GM23338 (cell line): ENCODE measurements around the gene LIMK2. TPM values are rescaled to one million over a fixed set of nuclear protein-coding genes. Genes with fewer than 3 reads are reported as not detected.
"Not testable (repeated sequence)": the region's sequence is repeated elsewhere in the genome, so short reads cannot be mapped to it uniquely, and the experiment has no call there.

Experiments
- ATAC-seq: fragments of 200-7000 bp; cut with Tn5 transposase; 3 replicates; pipeline ENCODE4 v1.9.1; 2020
- DNase-seq: peaks from one replicate; pipeline ENCODE4 v3.0.0-alpha.2; 2015; ENCODE audit warnings: low spot score
- H2AFZ ChIP-seq: fragments of 200-600 bp; sonication (generic); 2 replicates; pipeline ENCODE4 v1.8.0; 2016; ENCODE audit warnings: antibody characterized with exemption, mild to moderate bottlenecking, moderate library complexity
- H3F3A ChIP-seq: fragments of 200-600 bp; sonication (generic); replicated peaks from 2 replicates; pipeline ENCODE4 v1.8.0; 2017; ENCODE audit warnings: antibody characterized with exemption, mixed run types, low read depth
- H3K27ac ChIP-seq: fragments of 200-600 bp; sonication (generic); 2 replicates; pipeline ENCODE4 v1.6.1; 2016; ENCODE audit warnings: low read depth
- H3K27me3 ChIP-seq: fragments of 200-600 bp; sonication (generic); 2 replicates; pipeline ENCODE4 v1.8.0; 2016; ENCODE audit warnings: mild to moderate bottlenecking, mixed run types, moderate library complexity; ENCODE audit not compliant: insufficient read depth
- H3K36me3 ChIP-seq: fragments of 200-600 bp; sonication (generic); 2 replicates; pipeline ENCODE4 v1.8.0; 2016; ENCODE audit warnings: mild to moderate bottlenecking; ENCODE audit not compliant: insufficient read depth
- H3K4me1 ChIP-seq: fragments of 200-600 bp; sonication (generic); 2 replicates; pipeline ENCODE4 v1.8.0; 2016; ENCODE audit warnings: mild to moderate bottlenecking, moderate library complexity; ENCODE audit not compliant: insufficient read depth
- H3K4me2 ChIP-seq: fragments of 200-600 bp; sonication (generic); 2 replicates; pipeline ENCODE4 v1.7.1; 2017; ENCODE audit warnings: mixed run types
- H3K4me3 ChIP-seq: fragments of 200-600 bp; sonication (generic); 2 replicates; pipeline ENCODE4 v1.6.1; 2016; ENCODE audit warnings: mixed run types
- H3K79me2 ChIP-seq: fragments of 200-600 bp; sonication (generic); replicated peaks from 2 replicates; pipeline ENCODE4 v1.8.0; 2017; ENCODE audit warnings: mild to moderate bottlenecking; ENCODE audit not compliant: insufficient read depth
- H3K9me2 ChIP-seq: fragments of 200-600 bp; sonication (generic); 2 replicates; pipeline ENCODE4 v1.8.0; 2017; ENCODE audit not compliant: insufficient read depth
- H4K20me1 ChIP-seq: fragments of 200-600 bp; sonication (generic); replicated peaks from 2 replicates; pipeline ENCODE4 v1.8.0; 2017; ENCODE audit warnings: mild to moderate bottlenecking; ENCODE audit not compliant: insufficient read depth
- H3K27ac Mint-ChIP-seq: 2 replicates; pipeline ENCODE4 v1.8.0; 2020; ENCODE audit warnings: inconsistent platforms, mild to moderate bottlenecking, moderate library complexity, mixed read lengths
- H3K27me3 Mint-ChIP-seq: 3 replicates; pipeline ENCODE4 v1.8.0; 2022; ENCODE audit warnings: low read depth, mild to moderate bottlenecking, moderate library complexity, mixed read lengths, inconsistent platforms; ENCODE audit not compliant: insufficient read depth, poor library complexity
- H3K36me3 Mint-ChIP-seq: 3 replicates; pipeline ENCODE4 v1.8.0; 2021; ENCODE audit warnings: low read depth, mild to moderate bottlenecking, inconsistent platforms, moderate library complexity, mixed read lengths
- H3K4me1 Mint-ChIP-seq: 3 replicates; pipeline ENCODE4 v1.8.0; 2020; ENCODE audit warnings: mild to moderate bottlenecking, inconsistent platforms, mixed read lengths
- H3K4me3 Mint-ChIP-seq: 3 replicates; pipeline ENCODE4 v1.8.0; 2021; ENCODE audit warnings: moderate library complexity, mild to moderate bottlenecking, inconsistent platforms, mixed read lengths
- H3K9me3 Mint-ChIP-seq: 3 replicates; pipeline ENCODE4 v1.8.0; 2020; ENCODE audit warnings: moderate library complexity, mild to moderate bottlenecking, inconsistent platforms, mixed read lengths
- EZH2 ChIP-seq: fragments of 200-600 bp; sonication (generic); IDR thresholded peaks from one replicate; pipeline ENCODE4 v1.8.0; 2017; ENCODE audit warnings: antibody characterized with exemption, mild to moderate bottlenecking, low read depth; ENCODE audit not compliant: unreplicated experiment
- EZH2phosphoT487 ChIP-seq: fragments of 200-600 bp; sonication (generic); IDR thresholded peaks from one replicate; pipeline ENCODE4 v1.8.1; 2018; ENCODE audit warnings: antibody characterized with exemption; ENCODE audit not compliant: unreplicated experiment
- JUNB ChIP-seq: IDR thresholded peaks from one replicate; pipeline ENCODE4 v1.6.1; 2016; ENCODE audit warnings: antibody characterized with exemption; ENCODE audit not compliant: unreplicated experiment
- NANOG ChIP-seq: IDR thresholded peaks from 2 replicates; pipeline ENCODE4 v1.6.1; 2016; ENCODE audit warnings: antibody characterized with exemption, borderline replicate concordance
- POLR2AphosphoS5 ChIP-seq: IDR thresholded peaks from 2 replicates; pipeline ENCODE4 v1.6.1; 2016; ENCODE audit warnings: antibody characterized with exemption, low read depth
- ZNF331 ChIP-seq: fragments of 250-450 bp; sonication (Bioruptor Pico); IDR thresholded peaks from 2 replicates; pipeline ENCODE4 v1.5.0; 2020; ENCODE audit warnings: low read depth, mild to moderate bottlenecking, moderate library complexity
- polyA plus RNA-seq: library from polyadenylated mRNA; unstranded; fragments of >200 nt; fragmentation: Nextera tagmentation; extraction: Ambion mirVana; gene quantifications from 2 replicates; pipeline ENCODE4 v1.2.1, GENCODE V29; 2016
- total RNA-seq: library from RNA; depleted of rRNA; stranded (reverse); fragments of >200 nt; shearing (Covaris generic); gene quantifications from 2 replicates; pipeline ENCODE4 v1.2.3, GENCODE V29; 2014
- TF ChIP-seq, protein P1 (sequence below), 2 experiments: fragments of 200-600 bp in 1 of 2; sonication (generic) in 1 of 2; conservative IDR thresholded peaks; 2 replicates each; pipeline versions ENCODE4 v1.5.1 to v1.6.1; 2016 to 2017; ENCODE audit warnings: antibody characterized with exemption in 2 of 2, low read depth in 2 of 2, mild to moderate bottlenecking in 2 of 2, moderate library complexity in 1 of 2
- TF ChIP-seq, protein P2 (sequence below): IDR thresholded peaks from one replicate; pipeline ENCODE4 v1.6.1; 2018; ENCODE audit warnings: antibody characterized with exemption; ENCODE audit not compliant: unreplicated experiment
- TF ChIP-seq, protein P3 (sequence below): IDR thresholded peaks from 2 replicates; pipeline ENCODE4 v1.6.1; 2016; ENCODE audit warnings: antibody characterized with exemption

The LIMK2 gene
- total and polyA plus RNA-seq, 2 experiments from 2014 or later: 12.5 to 39.8 TPM

DNA sequence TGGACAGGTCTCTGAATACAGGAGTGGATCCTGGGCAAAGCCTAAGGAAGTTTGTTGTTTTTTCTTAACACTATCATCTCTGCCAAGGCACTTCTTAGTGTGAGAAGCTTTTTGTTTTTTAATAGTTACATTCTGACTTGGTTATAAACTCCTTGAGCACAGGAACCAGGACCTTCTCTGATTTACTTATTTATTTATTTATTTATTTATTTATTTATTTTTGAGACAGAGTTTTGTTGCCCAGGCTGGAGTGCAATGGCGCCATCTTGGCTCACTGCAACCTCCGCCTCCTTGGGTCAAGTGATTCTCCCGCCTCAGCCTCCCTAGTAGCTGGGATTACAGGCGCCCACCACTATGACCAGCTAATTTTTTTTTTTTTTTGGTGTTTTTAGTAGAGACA, 41.1 kb upstream of the LIMK2 start (continued):
- no peak for TF ChIP-seq NANOG
- TF ChIP-seq ZNF331: no peak
- TF ChIP-seq JUNB: no peak
- TF ChIP-seq, protein P1, sequence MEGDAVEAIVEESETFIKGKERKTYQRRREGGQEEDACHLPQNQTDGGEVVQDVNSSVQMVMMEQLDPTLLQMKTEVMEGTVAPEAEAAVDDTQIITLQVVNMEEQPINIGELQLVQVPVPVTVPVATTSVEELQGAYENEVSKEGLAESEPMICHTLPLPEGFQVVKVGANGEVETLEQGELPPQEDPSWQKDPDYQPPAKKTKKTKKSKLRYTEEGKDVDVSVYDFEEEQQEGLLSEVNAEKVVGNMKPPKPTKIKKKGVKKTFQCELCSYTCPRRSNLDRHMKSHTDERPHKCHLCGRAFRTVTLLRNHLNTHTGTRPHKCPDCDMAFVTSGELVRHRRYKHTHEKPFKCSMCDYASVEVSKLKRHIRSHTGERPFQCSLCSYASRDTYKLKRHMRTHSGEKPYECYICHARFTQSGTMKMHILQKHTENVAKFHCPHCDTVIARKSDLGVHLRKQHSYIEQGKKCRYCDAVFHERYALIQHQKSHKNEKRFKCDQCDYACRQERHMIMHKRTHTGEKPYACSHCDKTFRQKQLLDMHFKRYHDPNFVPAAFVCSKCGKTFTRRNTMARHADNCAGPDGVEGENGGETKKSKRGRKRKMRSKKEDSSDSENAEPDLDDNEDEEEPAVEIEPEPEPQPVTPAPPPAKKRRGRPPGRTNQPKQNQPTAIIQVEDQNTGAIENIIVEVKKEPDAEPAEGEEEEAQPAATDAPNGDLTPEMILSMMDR (conservative IDR thresholded peaks at IDR 0.05; ENCODE audit: low read depth in 2 of 2): no peak
- no peak for TF ChIP-seq EZH2
- TF ChIP-seq POLR2AphosphoS5: no peak
- TF ChIP-seq, protein P2, sequence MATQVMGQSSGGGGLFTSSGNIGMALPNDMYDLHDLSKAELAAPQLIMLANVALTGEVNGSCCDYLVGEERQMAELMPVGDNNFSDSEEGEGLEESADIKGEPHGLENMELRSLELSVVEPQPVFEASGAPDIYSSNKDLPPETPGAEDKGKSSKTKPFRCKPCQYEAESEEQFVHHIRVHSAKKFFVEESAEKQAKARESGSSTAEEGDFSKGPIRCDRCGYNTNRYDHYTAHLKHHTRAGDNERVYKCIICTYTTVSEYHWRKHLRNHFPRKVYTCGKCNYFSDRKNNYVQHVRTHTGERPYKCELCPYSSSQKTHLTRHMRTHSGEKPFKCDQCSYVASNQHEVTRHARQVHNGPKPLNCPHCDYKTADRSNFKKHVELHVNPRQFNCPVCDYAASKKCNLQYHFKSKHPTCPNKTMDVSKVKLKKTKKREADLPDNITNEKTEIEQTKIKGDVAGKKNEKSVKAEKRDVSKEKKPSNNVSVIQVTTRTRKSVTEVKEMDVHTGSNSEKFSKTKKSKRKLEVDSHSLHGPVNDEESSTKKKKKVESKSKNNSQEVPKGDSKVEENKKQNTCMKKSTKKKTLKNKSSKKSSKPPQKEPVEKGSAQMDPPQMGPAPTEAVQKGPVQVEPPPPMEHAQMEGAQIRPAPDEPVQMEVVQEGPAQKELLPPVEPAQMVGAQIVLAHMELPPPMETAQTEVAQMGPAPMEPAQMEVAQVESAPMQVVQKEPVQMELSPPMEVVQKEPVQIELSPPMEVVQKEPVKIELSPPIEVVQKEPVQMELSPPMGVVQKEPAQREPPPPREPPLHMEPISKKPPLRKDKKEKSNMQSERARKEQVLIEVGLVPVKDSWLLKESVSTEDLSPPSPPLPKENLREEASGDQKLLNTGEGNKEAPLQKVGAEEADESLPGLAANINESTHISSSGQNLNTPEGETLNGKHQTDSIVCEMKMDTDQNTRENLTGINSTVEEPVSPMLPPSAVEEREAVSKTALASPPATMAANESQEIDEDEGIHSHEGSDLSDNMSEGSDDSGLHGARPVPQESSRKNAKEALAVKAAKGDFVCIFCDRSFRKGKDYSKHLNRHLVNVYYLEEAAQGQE: no peak
- no peak for TF ChIP-seq EZH2phosphoT487

DNA sequence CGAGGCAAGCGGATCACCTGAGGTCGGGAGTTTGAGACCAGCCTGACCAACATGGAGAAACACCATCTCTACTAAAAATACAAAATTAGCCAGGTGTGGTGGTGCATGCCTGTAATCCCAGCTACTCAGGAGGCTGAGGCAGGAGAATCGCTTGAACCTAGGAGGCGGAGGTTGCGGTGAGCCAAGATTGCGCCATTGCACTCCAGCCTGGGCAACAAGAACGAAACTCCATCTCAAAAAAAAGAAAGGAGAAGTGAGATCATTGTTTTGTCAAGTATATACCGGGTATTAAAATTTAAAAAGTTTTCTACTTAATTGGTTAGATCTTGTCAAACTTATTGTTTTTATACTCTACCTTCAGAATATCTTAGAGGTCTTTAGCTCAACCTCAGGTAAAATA, 40.4 kb upstream of the LIMK2 start:
- not testable (repeated sequence) for H3K36me3 Mint-ChIP-seq, H3K36me3 ChIP-seq, H2AFZ ChIP-seq, H3F3A ChIP-seq, H3K9me3 Mint-ChIP-seq, H3K4me3 ChIP-seq, H3K27me3 ChIP-seq, H4K20me1 ChIP-seq, H3K9me2 ChIP-seq, H3K4me1 Mint-ChIP-seq, H3K27me3 Mint-ChIP-seq, DNase-seq, H3K4me3 Mint-ChIP-seq, H3K27ac Mint-ChIP-seq, H3K4me2 ChIP-seq, ATAC-seq, H3K4me1 ChIP-seq, H3K27ac ChIP-seq
- peaks cover 20% of the 10 kb centered on the region for H3K79me2 ChIP-seq

GRCh38 chr22:31173386-31174145, 38.5 kb upstream of the LIMK2 start:
- Mint-ChIP-seq H3K27me3 (no peaks in the 10 kb centered on the region), H3K4me3 (no peak overlapping the region), H3K4me1 (0 out of 3 replicates have a peak, but pooled peaks cover 2% of the 10 kb centered on the region), H3K27ac (no peak overlapping the region), H3K9me3 (no peaks in the 10 kb centered on the region; the same call in 2 of the 3 replicates), H3K36me3 (peaks cover 3% of the 10 kb centered on the region; the same call in 1 of the 3 replicates)
- no peaks in the 10 kb centered on the region for H3K9me2 ChIP-seq
- no peak overlapping the region for H3K4me3 ChIP-seq
- H4K20me1 ChIP-seq: no peaks in the 10 kb centered on the region; the same call in 1 of the 2 replicates
- no peak for ATAC-seq
- peaks cover 3% of the 10 kb centered on the region; the same call in 1 of the 2 replicates for H3K4me1 ChIP-seq
- no peaks in the 10 kb centered on the region for H3K27me3 ChIP-seq
- no peak overlapping the region for H3K27ac ChIP-seq
- H3F3A ChIP-seq: no peaks in the 10 kb centered on the region
- no peaks in the 10 kb centered on the region for H3K36me3 ChIP-seq
- H2AFZ ChIP-seq: no peak overlapping the region
- peaks cover 19% of the 10 kb centered on the region for H3K79me2 ChIP-seq
- H3K4me2 ChIP-seq: no peak overlapping the region
- DNase-seq: no peak
- TF ChIP-seq JUNB: no peak
- TF ChIP-seq, protein P3, sequence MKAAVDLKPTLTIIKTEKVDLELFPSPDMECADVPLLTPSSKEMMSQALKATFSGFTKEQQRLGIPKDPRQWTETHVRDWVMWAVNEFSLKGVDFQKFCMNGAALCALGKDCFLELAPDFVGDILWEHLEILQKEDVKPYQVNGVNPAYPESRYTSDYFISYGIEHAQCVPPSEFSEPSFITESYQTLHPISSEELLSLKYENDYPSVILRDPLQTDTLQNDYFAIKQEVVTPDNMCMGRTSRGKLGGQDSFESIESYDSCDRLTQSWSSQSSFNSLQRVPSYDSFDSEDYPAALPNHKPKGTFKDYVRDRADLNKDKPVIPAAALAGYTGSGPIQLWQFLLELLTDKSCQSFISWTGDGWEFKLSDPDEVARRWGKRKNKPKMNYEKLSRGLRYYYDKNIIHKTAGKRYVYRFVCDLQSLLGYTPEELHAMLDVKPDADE: no peak
